HG02943 (cell line): ENCODE data around the gene TSEN15.
"Not testable (repeated sequence)": the region's sequence is repeated elsewhere in the genome, so short reads cannot be mapped to it uniquely, and the experiment has no call there.

Experiments
- ATAC-seq: cut with Tn5 transposase; IDR thresholded peaks from one replicate; pipeline ENCODE4 v1.9.1; 2021; ENCODE audit warnings: mild to moderate bottlenecking, low read depth, moderate library complexity; ENCODE audit not compliant: unreplicated experiment

TSEN15 gene

GRCh38 chr1:184030433-184031091, 21.0 kb upstream of the TSEN15 start:
- ATAC-seq: no peak

DNA sequence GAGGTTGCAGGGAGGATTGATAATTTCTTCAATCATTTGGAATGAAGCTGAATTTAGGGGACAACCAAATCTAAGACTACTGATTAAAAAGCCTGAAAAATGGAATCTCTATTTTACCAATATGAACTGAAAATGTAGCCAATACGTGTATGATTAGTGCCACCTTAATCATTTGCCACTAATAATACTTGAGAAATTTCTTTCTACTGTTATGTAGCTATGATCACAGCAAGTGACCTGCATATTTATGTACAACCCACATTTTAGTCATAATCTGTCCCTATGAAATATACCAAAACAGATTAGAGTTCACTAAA, 20.5 kb upstream of the TSEN15 start:
- no peak for ATAC-seq

DNA sequence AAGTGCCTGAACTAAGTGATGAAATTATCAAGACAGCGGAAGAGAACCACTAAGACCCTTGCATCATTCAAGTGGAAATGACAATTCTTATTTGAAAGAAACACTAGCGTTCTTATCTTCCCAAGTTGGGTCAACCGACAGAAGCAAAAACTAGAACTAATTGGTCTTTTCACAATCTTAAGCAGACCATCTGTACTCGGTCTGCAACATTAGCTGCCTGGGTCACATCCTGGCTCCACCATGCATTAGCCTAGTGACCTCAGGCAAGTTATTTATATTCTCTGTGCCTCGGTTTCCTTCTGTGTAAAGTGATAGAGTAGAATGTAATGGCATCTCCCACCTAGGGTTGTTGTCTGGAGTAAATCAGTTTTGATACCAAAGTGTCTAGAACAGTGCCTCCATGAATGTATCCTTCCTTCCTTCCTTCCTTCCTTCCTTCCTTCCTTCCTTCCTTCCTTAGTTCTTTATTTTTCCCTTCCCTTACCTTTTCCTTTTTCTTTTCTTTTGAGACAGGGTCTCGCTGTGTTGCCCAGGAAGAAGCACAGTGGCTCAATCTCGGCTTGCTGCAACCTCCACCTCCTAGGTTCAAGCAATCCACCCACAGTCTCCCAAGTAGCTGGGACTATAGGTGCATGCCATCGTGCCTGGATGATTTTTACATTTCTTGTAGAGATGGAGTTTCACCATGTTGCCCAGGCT, 20.0 kb upstream of the TSEN15 start:
- no peak for ATAC-seq

DNA sequence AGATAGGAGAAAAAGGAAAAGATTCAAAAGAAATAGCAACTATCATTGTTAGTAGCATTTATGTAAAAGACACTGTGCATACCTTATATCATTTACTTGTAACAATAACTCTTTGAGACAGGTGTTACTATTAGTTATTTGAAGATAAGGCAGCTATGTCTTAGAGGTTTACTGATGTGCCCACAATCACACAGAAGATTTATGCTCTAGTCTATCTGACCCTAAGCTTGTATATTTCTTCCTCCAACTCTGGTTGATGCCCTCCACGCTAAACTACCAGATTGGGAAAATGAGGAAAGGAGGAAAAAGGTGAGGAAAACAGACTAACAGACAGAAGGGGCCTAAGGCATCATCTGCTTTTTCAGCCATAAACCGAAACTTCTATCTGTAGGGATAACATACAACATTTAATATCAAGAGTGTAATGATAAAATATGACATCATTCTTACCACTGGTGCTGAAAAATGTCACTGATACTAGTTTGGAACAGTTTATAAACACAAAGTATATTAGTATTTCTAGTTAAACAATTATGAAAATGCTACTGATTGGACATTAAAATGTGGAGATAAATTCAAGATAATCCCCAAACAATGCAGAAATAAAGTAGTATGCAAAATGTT, 19.1 kb upstream of the TSEN15 start:
- ATAC-seq: no peak

DNA sequence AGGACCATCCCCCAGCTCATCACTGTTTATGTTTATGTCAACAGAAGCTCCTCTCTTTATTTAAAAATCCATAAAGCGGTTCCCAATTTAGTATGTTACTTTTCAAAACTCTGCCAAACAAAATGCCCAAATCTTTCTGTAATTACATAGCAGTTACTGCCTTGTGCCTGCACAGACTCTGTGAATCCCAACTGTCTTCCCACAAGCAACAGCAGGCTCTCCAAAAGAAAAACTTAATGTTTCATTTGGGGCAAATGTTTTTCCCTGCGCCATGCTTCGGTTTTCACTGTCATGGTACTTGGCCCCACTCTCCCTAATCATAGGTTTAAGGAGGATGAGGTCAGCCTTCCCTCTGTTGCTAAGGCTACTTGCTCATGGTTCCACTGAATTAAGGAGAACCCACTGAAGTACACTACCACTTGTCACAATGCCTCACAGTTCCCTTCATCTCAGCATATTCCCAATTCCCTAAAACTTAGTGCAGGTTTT, 18.6 kb upstream of the TSEN15 start:
- ATAC-seq: no peak

DNA sequence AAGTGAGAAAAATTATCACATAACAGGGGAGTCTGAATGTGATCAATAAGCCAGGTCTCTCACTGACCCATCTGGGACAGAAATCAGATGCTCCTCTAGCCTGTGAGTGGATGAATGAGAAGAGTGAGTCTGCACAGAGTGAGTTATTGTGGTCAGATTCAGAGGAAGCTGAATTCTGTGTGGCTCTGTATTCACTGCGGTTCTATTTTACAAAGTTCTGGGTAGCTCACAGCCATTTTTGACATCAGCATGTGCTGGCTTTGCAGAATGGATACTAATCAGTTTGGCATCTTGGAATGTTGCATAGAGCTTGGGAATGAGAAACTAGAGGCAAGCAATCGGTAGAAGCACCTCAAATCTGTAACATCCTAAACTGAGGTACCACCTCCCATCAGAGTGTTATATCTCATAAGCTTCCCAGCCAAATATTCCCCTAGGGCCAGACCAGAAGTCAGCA, 17.8 kb upstream of the TSEN15 start:
- no peak for ATAC-seq

DNA sequence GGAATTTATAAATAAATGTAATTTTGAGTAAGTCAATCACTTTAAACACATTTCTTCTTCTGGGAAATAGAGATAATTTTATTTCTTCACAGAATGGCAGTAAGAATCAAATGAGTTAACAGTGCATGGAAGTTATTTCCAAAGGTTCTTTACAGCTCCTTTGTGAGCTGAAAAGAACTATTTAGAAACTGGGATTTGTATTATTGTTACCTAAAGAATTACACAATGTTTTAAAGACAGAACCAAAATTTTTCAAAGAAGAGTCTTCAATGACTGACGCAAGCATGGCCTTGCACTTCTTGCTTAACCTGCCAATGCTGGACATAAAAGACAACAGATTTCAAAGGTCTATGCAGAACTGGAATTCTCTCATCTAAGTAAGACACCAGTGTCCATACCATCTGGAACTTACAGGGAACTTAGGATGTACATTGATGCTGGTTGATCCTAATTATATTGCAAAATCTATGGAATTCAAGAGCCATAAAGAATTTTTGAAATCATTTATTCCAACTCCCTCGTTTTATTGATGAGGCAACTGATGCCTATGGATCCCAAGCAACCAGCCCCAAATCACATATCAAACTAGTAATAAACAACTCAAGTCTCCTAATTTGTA, 16.7 kb upstream of the TSEN15 start:
- no peak for ATAC-seq

DNA sequence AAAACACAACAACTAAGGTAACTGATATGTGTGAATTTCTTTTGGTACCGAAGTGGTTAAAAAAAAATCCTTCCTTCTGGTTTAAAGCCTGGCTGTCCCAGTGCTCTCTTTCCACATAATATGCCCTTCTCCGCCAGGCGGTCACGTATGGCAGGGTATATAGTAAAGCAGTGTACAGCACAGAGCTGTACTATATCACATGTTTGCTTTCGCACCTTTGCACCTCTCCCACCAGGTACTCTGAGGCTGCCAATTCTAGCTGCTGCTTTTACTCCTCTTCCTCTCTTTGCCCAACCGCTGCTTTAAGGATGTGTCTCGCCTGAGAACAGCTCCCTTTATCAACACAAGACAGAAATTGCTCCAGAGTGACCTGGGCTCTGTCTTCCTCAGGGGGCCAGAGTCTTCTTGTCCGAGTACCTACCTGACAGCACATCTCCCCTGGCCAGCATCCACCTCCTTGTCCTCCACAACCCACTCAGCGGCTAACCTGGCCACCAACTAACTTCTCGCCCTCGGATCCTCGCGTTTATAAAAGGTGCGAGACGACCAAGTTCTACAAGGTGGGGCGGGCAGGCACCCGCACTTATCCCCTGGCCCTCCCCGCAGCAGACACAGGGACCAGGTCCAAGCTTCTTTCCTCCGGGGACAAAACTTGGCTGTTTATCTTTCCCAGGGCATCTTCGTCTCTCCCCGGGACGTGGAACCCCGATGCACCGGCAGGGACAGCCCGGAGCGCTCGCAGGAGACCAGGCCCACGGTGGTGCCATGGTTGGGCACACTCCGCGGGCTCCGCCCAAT, 15.6 kb upstream of the TSEN15 start:
- ATAC-seq: no peak

- ATAC-seq: no peak
These were observed 15.0 kb upstream of the TSEN15 start for GRCh38 chr1:184036517-184036949.

- ATAC-seq: no peak
These were observed 13.5 kb upstream of the TSEN15 start for GRCh38 chr1:184037849-184038591.

- ATAC-seq: no peak
These were observed 12.4 kb upstream of the TSEN15 start for GRCh38 chr1:184039126-184039525.

GRCh38 chr1:184041731-184042130, 9.8 kb upstream of the TSEN15 start:
- ATAC-seq: no peak

DNA sequence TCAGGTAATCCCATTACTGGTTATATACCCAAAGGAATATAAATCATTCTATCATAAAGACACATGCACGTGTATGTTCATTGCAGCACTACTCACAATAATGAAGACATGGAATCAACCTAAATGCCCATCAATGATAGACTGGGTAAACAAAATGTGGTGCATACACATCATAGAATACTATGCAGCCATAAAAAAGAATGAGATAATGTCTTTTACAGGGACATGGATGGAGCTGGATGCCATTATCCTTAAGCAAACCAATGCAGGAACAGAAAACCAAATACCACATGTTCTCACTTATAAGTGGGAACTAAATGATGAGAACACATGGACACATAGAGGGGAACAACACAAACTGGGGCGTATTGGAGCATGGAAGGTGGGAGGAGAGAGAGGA, 8.2 kb upstream of the TSEN15 start:
- not testable (repeated sequence) for ATAC-seq

- ATAC-seq: no peak
These were observed 6.7 kb upstream of the TSEN15 start for GRCh38 chr1:184044603-184045376.

- ATAC-seq: not testable (repeated sequence)
These were observed 4.0 kb upstream of the TSEN15 start for GRCh38 chr1:184047541-184047940.

GRCh38 chr1:184048561-184049240, 2.8 kb upstream of the TSEN15 start:
- ATAC-seq: no peak

DNA sequence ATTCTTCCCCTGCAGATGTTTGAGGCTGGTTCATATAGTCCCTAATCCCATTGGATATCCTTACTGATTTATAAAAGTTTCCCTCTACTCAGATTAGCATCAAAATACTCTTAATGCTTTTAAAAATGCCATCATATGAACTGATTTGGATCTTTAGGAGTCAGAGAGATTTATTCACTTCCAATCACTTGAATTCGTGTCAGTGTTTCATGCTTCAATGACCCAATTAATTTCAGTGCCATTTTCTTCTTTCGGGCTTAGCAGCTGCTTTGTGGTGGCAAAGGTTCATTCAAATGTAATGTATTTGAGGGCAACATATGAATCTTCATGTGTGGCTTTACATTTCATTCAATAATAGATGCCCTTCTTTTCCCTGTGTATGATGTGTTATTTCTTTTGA, 2.2 kb upstream of the TSEN15 start:
- ATAC-seq: no peak

DNA sequence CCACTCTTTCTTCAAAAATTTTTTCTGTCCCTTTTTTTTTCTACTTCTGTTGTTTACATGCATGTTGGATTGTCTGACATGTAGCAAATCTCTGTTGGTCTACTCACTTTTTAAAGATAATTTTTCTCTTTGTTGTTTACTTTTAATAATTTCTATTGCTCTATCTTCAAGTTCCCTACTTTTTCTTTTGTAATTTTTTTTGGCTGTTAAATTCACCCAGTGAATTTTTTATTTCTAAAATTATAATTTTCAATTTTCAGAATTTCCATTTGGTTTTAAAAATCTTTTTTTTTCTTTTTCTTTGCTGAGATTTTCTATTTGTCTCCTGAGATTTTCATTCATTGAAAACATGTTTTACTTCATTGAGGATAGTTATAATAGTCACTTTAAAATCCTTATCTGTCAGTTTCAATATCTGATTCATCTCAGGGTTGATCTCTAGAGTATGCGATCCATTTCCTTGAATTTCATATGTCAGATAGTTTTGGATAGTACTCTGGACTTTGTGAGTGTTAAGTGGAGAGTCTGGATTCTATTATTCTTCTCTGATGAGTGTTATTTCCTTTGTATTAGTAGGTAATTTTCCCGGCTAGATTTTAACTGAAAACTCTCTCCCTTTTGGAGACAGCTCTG, 1.6 kb upstream of the TSEN15 start:
- ATAC-seq: no peak
